Measurements from ENCODE around the gene OPA1.

The OPA1 gene

GRCh38 chr3:193589129-193589528 is 3.9 kb upstream of the OPA1 start:
- TF ChIP-seq, protein P1, sequence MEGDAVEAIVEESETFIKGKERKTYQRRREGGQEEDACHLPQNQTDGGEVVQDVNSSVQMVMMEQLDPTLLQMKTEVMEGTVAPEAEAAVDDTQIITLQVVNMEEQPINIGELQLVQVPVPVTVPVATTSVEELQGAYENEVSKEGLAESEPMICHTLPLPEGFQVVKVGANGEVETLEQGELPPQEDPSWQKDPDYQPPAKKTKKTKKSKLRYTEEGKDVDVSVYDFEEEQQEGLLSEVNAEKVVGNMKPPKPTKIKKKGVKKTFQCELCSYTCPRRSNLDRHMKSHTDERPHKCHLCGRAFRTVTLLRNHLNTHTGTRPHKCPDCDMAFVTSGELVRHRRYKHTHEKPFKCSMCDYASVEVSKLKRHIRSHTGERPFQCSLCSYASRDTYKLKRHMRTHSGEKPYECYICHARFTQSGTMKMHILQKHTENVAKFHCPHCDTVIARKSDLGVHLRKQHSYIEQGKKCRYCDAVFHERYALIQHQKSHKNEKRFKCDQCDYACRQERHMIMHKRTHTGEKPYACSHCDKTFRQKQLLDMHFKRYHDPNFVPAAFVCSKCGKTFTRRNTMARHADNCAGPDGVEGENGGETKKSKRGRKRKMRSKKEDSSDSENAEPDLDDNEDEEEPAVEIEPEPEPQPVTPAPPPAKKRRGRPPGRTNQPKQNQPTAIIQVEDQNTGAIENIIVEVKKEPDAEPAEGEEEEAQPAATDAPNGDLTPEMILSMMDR (IDR thresholded peaks at IDR 0.05), result no peak
- Histone ChIP-seq H3K4me3 (no peak overlapping the region), H3K27ac (no peak overlapping the region)
- DNase-seq (ENCODE audit: low spot score), result no peak

DNA sequence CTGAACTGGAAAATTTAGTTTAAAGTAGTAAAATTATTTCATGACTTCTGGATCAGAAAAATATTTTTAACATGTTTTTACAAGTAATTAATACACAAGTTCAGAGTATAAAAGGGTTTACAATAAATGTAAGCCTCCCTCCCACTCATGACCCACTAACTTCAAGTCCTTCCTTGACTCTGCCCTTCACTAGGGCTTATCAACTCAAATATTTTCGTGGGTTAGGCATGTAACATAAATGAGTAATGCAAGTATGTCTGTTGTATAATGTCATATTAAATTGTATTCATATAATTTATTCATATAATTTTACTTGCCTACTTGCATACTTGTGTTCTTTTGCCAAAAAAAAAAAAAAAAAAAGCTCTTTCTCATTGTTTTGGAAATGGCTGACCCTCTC is 3.4 kb upstream of the OPA1 start:
- H3K4me3 ChIP-seq, result no peak overlapping the region
- TF ChIP-seq, protein P1 (IDR thresholded peaks at IDR 0.05), result no peak
- DNase-seq (ENCODE audit: low spot score), result no peak
- H3K27ac ChIP-seq, result no peak overlapping the region

DNA sequence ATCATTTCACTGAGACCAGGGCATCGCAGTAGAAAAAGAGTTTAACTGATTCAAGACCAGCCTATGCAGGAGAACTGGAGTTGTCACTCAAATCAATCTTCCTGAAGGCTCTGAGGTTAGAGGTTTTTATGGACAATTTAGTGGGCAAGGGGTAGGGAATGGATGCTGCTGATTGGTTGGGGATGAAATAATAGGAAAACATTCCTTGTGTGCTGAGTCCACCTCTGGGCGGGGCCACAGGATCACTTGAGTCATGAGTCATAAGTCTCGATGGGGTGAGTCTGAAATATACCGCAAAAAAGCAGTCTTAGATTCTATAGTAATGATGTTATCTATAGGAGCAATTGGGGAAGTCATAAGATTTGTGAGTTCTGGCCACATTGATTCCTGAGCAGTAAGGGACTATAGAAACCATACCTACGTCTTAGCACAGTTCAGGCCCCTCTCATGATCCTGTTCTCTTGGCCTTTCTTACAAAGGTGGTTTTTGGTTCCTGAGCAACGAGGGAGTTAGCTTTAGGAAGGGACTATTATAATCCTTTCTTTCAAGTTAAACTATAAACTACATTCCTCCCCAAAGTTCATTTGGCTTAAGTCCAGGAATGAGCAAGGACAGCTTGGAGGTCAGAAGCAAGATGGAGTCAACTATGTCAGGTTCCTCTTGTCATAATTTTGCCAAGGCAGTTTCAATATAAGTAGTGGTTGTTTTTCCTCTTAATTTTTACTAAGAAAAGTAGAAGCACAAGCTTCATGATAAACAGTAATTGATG is 2.7 kb upstream of the OPA1 start:
- H3K4me3 ChIP-seq, result no peak overlapping the region
- DNase-seq (ENCODE audit: low spot score), result no peak
- H3K27ac ChIP-seq, result no peak overlapping the region
- TF ChIP-seq, protein P1 (IDR thresholded peaks at IDR 0.05), result no peak

GRCh38 chr3:193593668-193594030 is 641 bp downstream of the OPA1 start:
- Histone ChIP-seq H3K4me3 (peak overlapping the region; percentile 77), H3K27ac (peak overlapping the region; percentile 82)
- TF ChIP-seq, protein P1 (IDR thresholded peaks at IDR 0.05), result no peak
- DNase-seq (ENCODE audit: low spot score), result no peak

- TF ChIP-seq, protein P1 (IDR thresholded peaks at IDR 0.05), result no peak
- no peak overlapping the region for H3K4me3 ChIP-seq
- H3K27ac ChIP-seq, result no peak overlapping the region
- no peak for DNase-seq (ENCODE audit: low spot score)
Measured at GRCh38 chr3:193594946-193595689, 2.1 kb downstream of the OPA1 start.

GRCh38 chr3:193595939-193596487 is 3.0 kb downstream of the OPA1 start:
- no peak overlapping the region for H3K4me3 ChIP-seq
- no peak for DNase-seq (ENCODE audit: low spot score)
- TF ChIP-seq, protein P1 (IDR thresholded peaks at IDR 0.05), result no peak
- H3K27ac ChIP-seq, result no peak overlapping the region
